IgD-negative memory B cell (primary cell): ENCODE measurements around the gene POPDC3. TPM values are rescaled to one million over a fixed set of nuclear protein-coding genes. Genes with fewer than 3 reads are reported as not detected.
"Not testable (repeated sequence)": the region's sequence is repeated elsewhere in the genome, so short reads cannot be mapped to it uniquely, and the experiment has no call there.

Source experiments
- H3K27ac Mint-ChIP-seq, 3 donors: one replicate each; pipeline ENCODE4 v1.8.0; 2020 to 2022; ENCODE audit warnings: mild to moderate bottlenecking in 3 of 3, mixed read lengths in 3 of 3, moderate library complexity in 1 of 3
- H3K27me3 Mint-ChIP-seq: one replicate; pipeline ENCODE4 v1.8.0; 2021; ENCODE audit warnings: mixed read lengths
- H3K36me3 Mint-ChIP-seq: one replicate; pipeline ENCODE4 v1.8.0; 2020; ENCODE audit warnings: mild to moderate bottlenecking, mixed read lengths
- H3K4me1 Mint-ChIP-seq, 3 donors: one replicate each; pipeline ENCODE4 v1.8.0; 2020 to 2022; ENCODE audit warnings: mixed read lengths in 3 of 3, mild to moderate bottlenecking in 1 of 3
- H3K4me3 Mint-ChIP-seq, 4 donors: one replicate each; pipeline ENCODE4 v1.8.0; 2020 to 2022; ENCODE audit warnings: mild to moderate bottlenecking in 4 of 4, mixed read lengths in 4 of 4, moderate library complexity in 3 of 4
- H3K9me3 Mint-ChIP-seq, 3 donors: one replicate each; pipeline ENCODE4 v1.8.0; 2020 to 2021; ENCODE audit warnings: mixed read lengths in 3 of 3, mild to moderate bottlenecking in 1 of 3
- polyA plus RNA-seq: library from polyadenylated mRNA; unstranded; fragments of 300-500 nt; fragmentation: Illumina TruSeq; gene quantifications from one replicate; pipeline ENCODE4 v1.2.3, GENCODE V29; 2021

POPDC3 gene
- not detected for polyA plus RNA-seq

GRCh38 chr6:105179244-105180065, at the start of gene POPDC3:
Gene POPDC3, minus strand, starts transcription at chr6:105180014. Its CDS starts 18,105 bp downstream, at chr6:105161909.
- peaks cover 0 to 6% (median 1%) of the 10 kb centered on the region in 3 donors for H3K4me1 Mint-ChIP-seq
- peaks cover 2% of the 10 kb centered on the region for H3K36me3 Mint-ChIP-seq
- H3K9me3 Mint-ChIP-seq = no peaks in the 10 kb centered on the region
- peaks cover 36% of the 10 kb centered on the region for H3K27me3 Mint-ChIP-seq
- peak within 1 kb of the TSS in 2 of 4 donors; percentile 81 to 83 for H3K4me3 Mint-ChIP-seq
- H3K27ac Mint-ChIP-seq = no peak within 1 kb of the TSS

GRCh38 chr6:105227295-105227767, 47.5 kb upstream of the POPDC3 start:
- H3K4me1 Mint-ChIP-seq = peaks cover 0 to 1% (median 0%) of the 10 kb centered on the region in 3 donors
- no peaks in the 10 kb centered on the region for H3K36me3 Mint-ChIP-seq
- no peak overlapping the region for H3K27ac Mint-ChIP-seq
- H3K9me3 Mint-ChIP-seq = peaks cover 0 to 5% (median 2%) of the 10 kb centered on the region in 3 donors
- H3K27me3 Mint-ChIP-seq = peaks cover 7% of the 10 kb centered on the region
- H3K4me3 Mint-ChIP-seq = no peak overlapping the region

GRCh38 chr6:105226598-105227294, 46.9 kb upstream of the POPDC3 start:
- Mint-ChIP-seq H3K4me3 (no peak overlapping the region), H3K27ac (no peak overlapping the region), H3K36me3 (no peaks in the 10 kb centered on the region), H3K9me3 (peaks cover 0 to 5% (median 2%) of the 10 kb centered on the region in 3 donors), H3K27me3 (peaks cover 7% of the 10 kb centered on the region), H3K4me1 (peaks cover 0 to 1% (median 0%) of the 10 kb centered on the region in 3 donors)

- Mint-ChIP-seq H3K9me3 (no peaks in the 10 kb centered on the region), H3K36me3 (no peaks in the 10 kb centered on the region), H3K4me1 (no peaks in the 10 kb centered on the region), H3K4me3 (no peak overlapping the region), H3K27ac (no peak overlapping the region), H3K27me3 (peaks cover 5% of the 10 kb centered on the region)
Measured at GRCh38 chr6:105223242-105223641, 43.4 kb upstream of the POPDC3 start.

GRCh38 chr6:105221219-105221618, 41.4 kb upstream of the POPDC3 start:
- H3K4me3 Mint-ChIP-seq, H3K4me1 Mint-ChIP-seq, H3K27ac Mint-ChIP-seq, H3K36me3 Mint-ChIP-seq, H3K9me3 Mint-ChIP-seq, H3K27me3 Mint-ChIP-seq: not testable (repeated sequence)

- H3K4me3 Mint-ChIP-seq = no peak overlapping the region
- no peaks in the 10 kb centered on the region for H3K9me3 Mint-ChIP-seq
- H3K4me1 Mint-ChIP-seq = no peaks in the 10 kb centered on the region
- peaks cover 5% of the 10 kb centered on the region for H3K27me3 Mint-ChIP-seq
- H3K36me3 Mint-ChIP-seq = no peaks in the 10 kb centered on the region
- no peak overlapping the region for H3K27ac Mint-ChIP-seq
Measured at GRCh38 chr6:105220186-105220585, 40.4 kb upstream of the POPDC3 start.

- not testable (repeated sequence) for H3K27ac Mint-ChIP-seq, H3K36me3 Mint-ChIP-seq, H3K4me1 Mint-ChIP-seq, H3K9me3 Mint-ChIP-seq, H3K4me3 Mint-ChIP-seq, H3K27me3 Mint-ChIP-seq
Measured at GRCh38 chr6:105219218-105219617, 39.4 kb upstream of the POPDC3 start.

GRCh38 chr6:105215506-105215905, 35.7 kb upstream of the POPDC3 start:
- H3K4me1 Mint-ChIP-seq = peaks cover 4 to 11% (median 6%) of the 10 kb centered on the region in 3 donors
- H3K27ac Mint-ChIP-seq = no peak overlapping the region
- no peaks in the 10 kb centered on the region for H3K27me3 Mint-ChIP-seq
- H3K36me3 Mint-ChIP-seq = peaks cover 2% of the 10 kb centered on the region
- peaks cover 0 to 1% (median 0%) of the 10 kb centered on the region in 3 donors for H3K9me3 Mint-ChIP-seq
- no peak overlapping the region for H3K4me3 Mint-ChIP-seq

GRCh38 chr6:105214668-105215067, 34.9 kb upstream of the POPDC3 start:
- peaks cover 4 to 11% (median 6%) of the 10 kb centered on the region in 3 donors for H3K4me1 Mint-ChIP-seq
- H3K27me3 Mint-ChIP-seq = no peaks in the 10 kb centered on the region
- H3K9me3 Mint-ChIP-seq = peaks cover 0 to 1% (median 0%) of the 10 kb centered on the region in 3 donors
- H3K36me3 Mint-ChIP-seq = peaks cover 2% of the 10 kb centered on the region
- H3K4me3 Mint-ChIP-seq = no peak overlapping the region
- H3K27ac Mint-ChIP-seq = no peak overlapping the region

- Mint-ChIP-seq H3K27ac (no peak overlapping the region), H3K9me3 (peaks cover 0 to 1% (median 0%) of the 10 kb centered on the region in 3 donors), H3K36me3 (peaks cover 7% of the 10 kb centered on the region), H3K4me1 (peaks cover 4 to 11% (median 6%) of the 10 kb centered on the region in 3 donors), H3K4me3 (no peak overlapping the region), H3K27me3 (no peaks in the 10 kb centered on the region)
Measured at GRCh38 chr6:105213272-105213671, 33.5 kb upstream of the POPDC3 start.

GRCh38 chr6:105212587-105212986, 32.8 kb upstream of the POPDC3 start:
- H3K4me3 Mint-ChIP-seq = peak overlapping the region in 1 of 4 donors; percentile 7

GRCh38 chr6:105211831-105212230, 32.0 kb upstream of the POPDC3 start:
- Mint-ChIP-seq H3K9me3 (peaks cover 0 to 1% (median 0%) of the 10 kb centered on the region in 3 donors), H3K27me3 (no peaks in the 10 kb centered on the region), H3K36me3 (peaks cover 7% of the 10 kb centered on the region), H3K4me1 (peaks cover 4 to 11% (median 6%) of the 10 kb centered on the region in 3 donors), H3K27ac (no peak overlapping the region), H3K4me3 (no peak overlapping the region)

More at GRCh38 chr6:105212587-105212986, 32.8 kb upstream of the POPDC3 start:
- H3K27me3 Mint-ChIP-seq = no peaks in the 10 kb centered on the region
- no peak overlapping the region for H3K27ac Mint-ChIP-seq
- peaks cover 4 to 11% (median 6%) of the 10 kb centered on the region in 3 donors for H3K4me1 Mint-ChIP-seq
- peaks cover 0 to 1% (median 0%) of the 10 kb centered on the region in 3 donors for H3K9me3 Mint-ChIP-seq
- H3K36me3 Mint-ChIP-seq = peaks cover 7% of the 10 kb centered on the region

- peaks cover 4 to 11% (median 6%) of the 10 kb centered on the region in 3 donors for H3K4me1 Mint-ChIP-seq
- peaks cover 0 to 1% (median 0%) of the 10 kb centered on the region in 3 donors for H3K9me3 Mint-ChIP-seq
- H3K27ac Mint-ChIP-seq = no peak overlapping the region
- peaks cover 7% of the 10 kb centered on the region for H3K36me3 Mint-ChIP-seq
- H3K27me3 Mint-ChIP-seq = no peaks in the 10 kb centered on the region
- H3K4me3 Mint-ChIP-seq = no peak overlapping the region
Measured at GRCh38 chr6:105210932-105211531, 31.2 kb upstream of the POPDC3 start.

- Mint-ChIP-seq H3K9me3 (peaks cover 0 to 1% (median 0%) of the 10 kb centered on the region in 3 donors), H3K4me1 (peaks cover 4 to 11% (median 6%) of the 10 kb centered on the region in 3 donors), H3K4me3 (no peak overlapping the region), H3K27me3 (peaks cover 3% of the 10 kb centered on the region), H3K27ac (no peak overlapping the region), H3K36me3 (peaks cover 7% of the 10 kb centered on the region)
Measured at GRCh38 chr6:105209950-105210706, 30.3 kb upstream of the POPDC3 start.
